ENCODE data around the gene UBE2D2.

- no peak for TF ChIP-seq CTCF (IDR thresholded peaks at IDR 0.05)
- no peak for TF ChIP-seq POLR2AphosphoS5 (IDR thresholded peaks at IDR 0.05)
- TF ChIP-seq POLR2A (IDR thresholded peaks at IDR 0.05): no peak
Observed at GRCh38 chr5:139630855-139631254, 69.7 kb downstream of the UBE2D2 start.

Measured in gastroesophageal sphincter (tissue), 3 donors.